Naive thymus-derived CD8-positive, alpha-beta T cell (primary cell): ENCODE results near the gene MYBPC2. TPM values are rescaled to one million over a fixed set of nuclear protein-coding genes. Genes with fewer than 3 reads are reported as not detected.

Experiments
- ATAC-seq, 2 donors: fragments of 150-1000 bp; cut with Tn5 transposase in 1 of 2; sonication (Bioruptor Pico), chemical (Tn5 transposase) in 1 of 2; 1 replicate in 1 of 2; 2 replicates in 1 of 2; pipeline ENCODE4 v1.10.0; 2021; ENCODE audit warnings: mild to moderate bottlenecking in 2 of 2, moderate library complexity in 2 of 2
- POLR2A ChIA-PET: fragments of 350-600 bp; sonication (Branson Sonifier 250); formaldehyde crosslinking; loops from one replicate; lab custom pipeline; 2021; ENCODE audit warnings: antibody characterized with exemption; lab: Charles Lee
- DNase-seq, 10 donors: peaks; one replicate each; pipeline versions ENCODE4 v3.0.0 to v3.0.0-alpha.2; 2020 to 2022
- H3K27ac Mint-ChIP-seq, 10 donors: one replicate each; pipeline ENCODE4 v1.8.0; 2020 to 2022; ENCODE audit warnings: mild to moderate bottlenecking in 10 of 10, mixed read lengths in 10 of 10, moderate library complexity in 4 of 10, inconsistent platforms in 1 of 10
- H3K27me3 Mint-ChIP-seq, 5 donors: one replicate each; pipeline ENCODE4 v1.8.0; 2021 to 2022; ENCODE audit warnings: mixed read lengths in 5 of 5
- H3K36me3 Mint-ChIP-seq, 3 donors: one replicate each; pipeline ENCODE4 v1.8.0; 2020 to 2022; ENCODE audit warnings: mixed read lengths in 3 of 3, mild to moderate bottlenecking in 2 of 3, inconsistent platforms in 1 of 3
- H3K4me1 Mint-ChIP-seq, 4 donors: one replicate each; pipeline ENCODE4 v1.8.0; 2021 to 2022; ENCODE audit warnings: mixed read lengths in 4 of 4
- H3K4me3 Mint-ChIP-seq, 10 donors: one replicate each; pipeline ENCODE4 v1.8.0; 2020 to 2022; ENCODE audit warnings: mild to moderate bottlenecking in 10 of 10, mixed read lengths in 10 of 10, moderate library complexity in 6 of 10, inconsistent platforms in 1 of 10
- H3K9me3 Mint-ChIP-seq, 9 donors: one replicate each; pipeline ENCODE4 v1.8.0; 2020 to 2022; ENCODE audit warnings: mixed read lengths in 9 of 9, mild to moderate bottlenecking in 3 of 9, inconsistent platforms in 1 of 9, moderate library complexity in 1 of 9
- polyA plus RNA-seq, 3 donors: library from polyadenylated mRNA; unstranded; fragments of 300-500 nt; fragmentation: Illumina TruSeq; gene quantifications; one replicate each; pipeline ENCODE4 v1.2.3, GENCODE V29; 2021
- total RNA-seq, 8 experiments: library from RNA in 2 of 8; stranded (reverse) in 2 of 8; gene quantifications; one replicate each; pipeline ENCODE4 v1.2.3 and lab custom pipeline; 2021 to 2026

Gene MYBPC2
- total and polyA plus RNA-seq, 5 experiments from 2014 or later = not detected

DNA sequence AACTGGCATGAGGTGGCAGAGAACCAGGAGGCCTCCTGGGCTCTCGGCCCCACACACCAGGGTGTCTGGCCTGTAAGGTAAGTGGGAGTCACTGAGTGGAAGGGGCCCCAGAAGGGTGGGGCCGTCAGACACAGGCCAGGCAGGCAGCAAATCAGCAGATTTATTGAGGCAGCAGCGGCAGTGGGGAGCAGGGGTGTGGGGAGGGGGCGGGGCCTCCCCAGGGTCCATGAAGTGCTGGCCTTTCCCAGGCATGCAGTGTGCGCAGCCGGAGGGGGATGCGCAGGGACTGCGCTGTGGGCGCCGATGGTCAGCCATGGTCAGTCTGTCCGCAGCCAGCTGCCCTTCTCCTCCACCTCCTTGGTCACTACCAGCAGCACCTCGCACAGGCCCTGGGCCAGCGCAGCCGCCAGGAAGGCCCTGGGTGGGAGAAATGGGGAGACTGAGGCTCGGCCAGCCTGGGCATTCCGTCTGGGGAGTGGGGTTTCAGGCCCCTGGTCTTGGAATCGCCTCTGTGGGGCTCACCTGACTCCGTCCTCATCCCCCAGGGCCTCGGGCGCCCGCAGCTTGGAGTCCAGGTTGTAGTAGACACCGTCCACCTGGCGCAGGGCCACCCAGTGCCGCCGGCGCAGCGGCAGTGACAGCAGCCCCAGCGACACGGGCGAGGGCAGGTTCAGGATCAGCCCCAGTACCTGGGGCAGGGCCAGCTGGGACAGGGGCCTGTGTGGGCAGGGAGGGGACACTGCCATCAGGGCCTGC is 73.3 kb downstream of the MYBPC2 start:
- no peaks in the 10 kb centered on the region for H3K9me3 Mint-ChIP-seq
- peaks cover 8 to 15% (median 13%) of the 10 kb centered on the region in 4 donors for H3K4me1 Mint-ChIP-seq
- no peak overlapping the region for H3K27ac Mint-ChIP-seq
- ATAC-seq = no peak
- POLR2A ChIA-PET = no interaction called here
- H3K4me3 Mint-ChIP-seq = no peak overlapping the region
- peaks cover 0 to 2% (median 0%) of the 10 kb centered on the region in 3 donors for H3K36me3 Mint-ChIP-seq
- H3K27me3 Mint-ChIP-seq = no peaks in the 10 kb centered on the region
- peak in 1 of 10 donors; percentile 57 for DNase-seq

GRCh38 chr19:50506700-50507099 is 74.0 kb downstream of the MYBPC2 start:
- H3K4me3 Mint-ChIP-seq = no peak overlapping the region
- H3K4me1 Mint-ChIP-seq = peaks cover 15 to 19% (median 18%) of the 10 kb centered on the region in 4 donors
- H3K36me3 Mint-ChIP-seq = peaks cover 0 to 2% (median 0%) of the 10 kb centered on the region in 3 donors
- POLR2A ChIA-PET = no interaction called here
- H3K9me3 Mint-ChIP-seq = no peaks in the 10 kb centered on the region
- DNase-seq = peak in 1 of 10 donors; percentile 58
- H3K27me3 Mint-ChIP-seq = peaks cover 0 to 2% (median 0%) of the 10 kb centered on the region in 5 donors
- ATAC-seq = no peak
- H3K27ac Mint-ChIP-seq = no peak overlapping the region

DNA sequence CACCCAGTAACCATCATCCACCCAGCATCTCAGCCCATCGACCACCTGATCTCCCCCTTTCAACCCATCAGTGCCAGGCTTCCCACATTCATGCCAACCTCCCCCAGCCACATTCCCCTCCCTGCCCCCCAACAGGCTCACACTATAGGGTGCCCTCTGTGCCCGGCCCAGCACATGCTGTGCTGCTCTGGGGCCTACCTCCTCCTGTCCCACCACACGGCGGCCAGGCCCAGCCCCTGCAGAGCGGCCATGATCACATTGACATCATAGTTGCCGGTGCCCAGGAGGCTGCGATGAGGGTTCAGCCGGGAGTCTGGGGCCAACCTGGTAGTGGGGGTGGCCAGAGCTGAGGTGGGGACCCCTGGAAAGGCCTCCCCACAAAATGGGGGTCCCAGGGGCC is 74.7 kb downstream of the MYBPC2 start:
- Mint-ChIP-seq H3K4me1 (peaks cover 18 to 19% (median 19%) of the 10 kb centered on the region in 4 donors), H3K27ac (peak overlapping the region in 2 of 10 donors; percentile 26 to 59), H3K9me3 (no peaks in the 10 kb centered on the region), H3K4me3 (no peak overlapping the region), H3K27me3 (peaks cover 0 to 2% (median 0%) of the 10 kb centered on the region in 5 donors), H3K36me3 (peaks cover 0 to 2% (median 0%) of the 10 kb centered on the region in 3 donors)
- ATAC-seq (no peak), DNase-seq (peak in 1 of 10 donors; percentile 62)
- POLR2A ChIA-PET = no interaction called here

- Mint-ChIP-seq H3K36me3 (peaks cover 0 to 2% (median 0%) of the 10 kb centered on the region in 3 donors), H3K27ac (peak overlapping the region; percentile 25 to 99 (median 80)), H3K4me3 (peak overlapping the region in 7 of 10 donors; percentile 6 to 55 (median 30)), H3K9me3 (no peaks in the 10 kb centered on the region), H3K4me1 (peaks cover 19 to 22% (median 19%) of the 10 kb centered on the region in 4 donors), H3K27me3 (peaks cover 0 to 9% (median 0%) of the 10 kb centered on the region in 5 donors)
- no peak for ATAC-seq
- POLR2A ChIA-PET = interaction anchor here (0.8 kb wide), 1 partner anchor 152 kb away, joined by 4 read pairs; no protein-coding TSS in a partner anchor
- peak in 1 of 10 donors; percentile 44 for DNase-seq
These were observed 76.1 kb downstream of the MYBPC2 start for GRCh38 chr19:50508843-50509190.

DNA sequence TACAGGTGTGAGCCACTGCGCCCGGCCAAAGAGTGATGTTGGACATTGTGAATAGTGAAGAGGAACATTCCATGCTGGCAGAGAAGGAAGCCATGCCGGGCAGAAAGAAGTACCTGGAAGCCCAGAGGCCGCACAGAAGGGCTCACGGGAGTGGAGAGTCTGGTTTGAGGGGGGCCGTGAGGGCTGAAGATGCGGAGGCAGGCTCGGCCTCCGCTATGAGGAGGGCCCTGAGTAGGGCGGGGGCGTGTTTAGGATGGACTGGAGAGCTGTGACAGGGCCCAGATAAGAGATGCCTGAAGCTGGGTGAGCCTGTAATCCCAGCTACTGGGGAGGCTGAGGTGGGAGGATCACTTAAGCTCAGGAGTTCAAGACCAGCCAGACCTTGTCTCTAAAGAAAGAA is 76.7 kb downstream of the MYBPC2 start:
- H3K9me3 Mint-ChIP-seq = no peaks in the 10 kb centered on the region
- POLR2A ChIA-PET = interaction anchor here (0.9 to 1.2 kb wide), 2 partner anchors 152 to 361 kb away, joined by 3 read pairs; no protein-coding TSS in a partner anchor
- H3K4me1 Mint-ChIP-seq = peaks cover 19 to 23% (median 19%) of the 10 kb centered on the region in 4 donors
- peak overlapping the region in 9 of 10 donors; percentile 53 to 99 (median 82) for H3K27ac Mint-ChIP-seq
- DNase-seq (peak in 1 of 10 donors; percentile 57), ATAC-seq (no peak)
- H3K4me3 Mint-ChIP-seq = peak overlapping the region in 9 of 10 donors; percentile 32 to 74 (median 51)
- peaks cover 0 to 2% (median 0%) of the 10 kb centered on the region in 3 donors for H3K36me3 Mint-ChIP-seq
- H3K27me3 Mint-ChIP-seq = peaks cover 0 to 12% (median 2%) of the 10 kb centered on the region in 5 donors

DNA sequence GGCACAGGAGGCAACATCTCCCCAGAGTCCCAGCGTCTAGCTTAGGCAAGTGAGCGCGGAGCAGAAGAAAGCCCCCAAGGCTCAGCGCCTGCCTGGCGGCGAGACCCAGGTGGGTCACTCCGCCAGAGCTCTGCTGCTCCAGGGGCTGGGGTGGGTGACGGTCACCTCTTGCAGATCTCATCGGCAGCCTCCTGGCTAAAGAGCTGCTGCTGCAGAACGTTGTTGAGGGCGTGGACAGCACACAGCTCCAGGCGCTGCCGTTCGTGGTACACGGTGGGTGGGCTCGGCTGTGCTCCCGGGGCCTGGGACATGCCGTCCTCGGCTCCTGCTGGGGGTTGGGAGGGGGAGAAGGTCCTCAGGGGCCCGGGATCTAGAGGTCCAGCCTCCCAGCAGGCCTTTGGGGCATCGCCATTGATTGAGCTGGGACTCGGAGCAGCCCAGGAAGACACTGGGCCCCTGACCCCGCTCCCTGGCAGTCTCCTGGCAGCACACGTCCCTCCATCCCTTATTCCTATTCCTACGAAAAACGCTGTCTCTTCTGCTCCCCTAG is 77.5 kb downstream of the MYBPC2 start:
- peaks cover 0 to 2% (median 0%) of the 10 kb centered on the region in 3 donors for H3K36me3 Mint-ChIP-seq
- H3K4me1 Mint-ChIP-seq = peaks cover 19 to 25% (median 19%) of the 10 kb centered on the region in 4 donors
- peaks cover 0 to 18% (median 6%) of the 10 kb centered on the region in 5 donors for H3K27me3 Mint-ChIP-seq
- peak overlapping the region; percentile 89 to 100 (median 99) for H3K27ac Mint-ChIP-seq
- POLR2A ChIA-PET = interaction anchor here (0.9 to 2.5 kb wide), 4 partner anchors 127 to 362 kb away, joined by 3 to 16 read pairs (median 3); no protein-coding TSS in a partner anchor
- peak overlapping the region; percentile 76 to 98 (median 94) for H3K4me3 Mint-ChIP-seq
- ATAC-seq = no peak
- H3K9me3 Mint-ChIP-seq = no peaks in the 10 kb centered on the region
- peak in 1 of 10 donors; percentile 62 for DNase-seq

DNA sequence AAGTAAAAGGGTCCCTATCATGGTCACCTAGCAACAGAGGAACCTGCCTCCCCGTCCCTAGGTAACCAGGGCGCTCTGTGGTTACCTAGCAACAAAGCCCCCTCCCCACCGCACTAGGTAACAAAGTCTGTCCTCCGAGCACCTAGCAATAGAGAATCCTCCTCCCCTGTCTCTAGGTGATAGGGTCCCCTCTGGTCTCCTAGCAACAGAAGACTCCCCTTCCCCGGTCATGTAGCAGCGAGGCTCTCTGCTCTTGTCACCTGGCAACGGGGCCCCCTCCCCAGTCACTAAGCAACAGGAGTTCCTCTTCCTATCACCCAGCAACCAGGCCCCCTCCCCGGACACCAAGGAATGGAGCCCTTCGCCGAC is 78.0 kb downstream of the MYBPC2 start:
- DNase-seq (peak in 1 of 10 donors; percentile 68), ATAC-seq (peak; percentile 29 to 31)
- peaks cover 19 to 25% (median 19%) of the 10 kb centered on the region in 4 donors for H3K4me1 Mint-ChIP-seq
- H3K9me3 Mint-ChIP-seq = no peaks in the 10 kb centered on the region
- peaks cover 0 to 2% (median 0%) of the 10 kb centered on the region in 3 donors for H3K36me3 Mint-ChIP-seq
- POLR2A ChIA-PET = interaction anchor here (0.6 to 2.5 kb wide), 14 partner anchors 14 to 634 kb away, joined by 3 to 16 read pairs (median 4); partner anchors contain the start of genes AKT1S1, EMC10, GARIN5A and NR1H2
- H3K27ac Mint-ChIP-seq = peak overlapping the region; percentile 89 to 100 (median 99)
- H3K27me3 Mint-ChIP-seq = peaks cover 0 to 18% (median 8%) of the 10 kb centered on the region in 5 donors
- H3K4me3 Mint-ChIP-seq = peak overlapping the region; percentile 76 to 98 (median 94)

DNA sequence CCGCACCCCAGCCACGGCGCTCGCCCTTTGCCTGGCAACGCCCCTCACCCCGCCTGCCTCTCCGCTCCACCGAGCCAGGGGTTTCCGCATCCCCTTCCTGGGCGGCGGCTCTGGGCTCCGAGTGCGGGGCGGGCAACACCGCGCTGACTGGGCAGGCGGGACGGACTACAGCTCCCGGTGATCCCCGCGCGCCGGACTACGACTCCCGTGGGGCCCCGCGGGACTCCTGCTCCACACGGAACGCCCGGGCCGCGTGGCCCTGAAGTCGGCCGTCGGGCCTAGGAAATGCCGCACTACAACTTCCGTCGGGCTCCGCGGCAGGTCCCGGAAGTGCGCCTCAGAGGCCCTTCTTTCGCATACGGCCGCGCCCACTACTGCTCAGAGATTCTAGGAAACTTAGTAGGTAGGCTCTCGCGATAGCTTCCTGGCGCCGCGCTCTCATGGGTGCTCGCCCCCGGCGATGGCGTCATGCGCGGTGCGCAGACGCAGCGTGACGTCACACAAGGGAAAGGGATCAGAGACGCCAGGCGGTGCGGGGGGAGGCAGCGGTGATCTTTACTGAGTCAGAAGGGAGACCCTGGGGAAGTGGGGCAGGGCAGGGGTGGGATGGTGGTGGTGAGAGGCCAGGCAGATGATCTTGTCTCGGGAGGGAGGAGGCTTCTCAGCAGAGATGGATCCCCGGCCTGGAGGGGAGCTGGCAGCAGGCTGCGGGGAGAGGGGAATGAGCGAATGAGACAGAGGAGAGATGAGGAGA is 78.6 kb downstream of the MYBPC2 start, which contains the start of gene JOSD2:
Gene JOSD2 (minus strand): TSS at position 123 of the 754 bp plus-strand sequence. CDS start 760 bp downstream, outside the sequence.
- DNase-seq = peak; percentile 89 to 99 (median 96)
- no peaks in the 10 kb centered on the region for H3K9me3 Mint-ChIP-seq
- ATAC-seq = peak; percentile 88 to 93

DNA sequence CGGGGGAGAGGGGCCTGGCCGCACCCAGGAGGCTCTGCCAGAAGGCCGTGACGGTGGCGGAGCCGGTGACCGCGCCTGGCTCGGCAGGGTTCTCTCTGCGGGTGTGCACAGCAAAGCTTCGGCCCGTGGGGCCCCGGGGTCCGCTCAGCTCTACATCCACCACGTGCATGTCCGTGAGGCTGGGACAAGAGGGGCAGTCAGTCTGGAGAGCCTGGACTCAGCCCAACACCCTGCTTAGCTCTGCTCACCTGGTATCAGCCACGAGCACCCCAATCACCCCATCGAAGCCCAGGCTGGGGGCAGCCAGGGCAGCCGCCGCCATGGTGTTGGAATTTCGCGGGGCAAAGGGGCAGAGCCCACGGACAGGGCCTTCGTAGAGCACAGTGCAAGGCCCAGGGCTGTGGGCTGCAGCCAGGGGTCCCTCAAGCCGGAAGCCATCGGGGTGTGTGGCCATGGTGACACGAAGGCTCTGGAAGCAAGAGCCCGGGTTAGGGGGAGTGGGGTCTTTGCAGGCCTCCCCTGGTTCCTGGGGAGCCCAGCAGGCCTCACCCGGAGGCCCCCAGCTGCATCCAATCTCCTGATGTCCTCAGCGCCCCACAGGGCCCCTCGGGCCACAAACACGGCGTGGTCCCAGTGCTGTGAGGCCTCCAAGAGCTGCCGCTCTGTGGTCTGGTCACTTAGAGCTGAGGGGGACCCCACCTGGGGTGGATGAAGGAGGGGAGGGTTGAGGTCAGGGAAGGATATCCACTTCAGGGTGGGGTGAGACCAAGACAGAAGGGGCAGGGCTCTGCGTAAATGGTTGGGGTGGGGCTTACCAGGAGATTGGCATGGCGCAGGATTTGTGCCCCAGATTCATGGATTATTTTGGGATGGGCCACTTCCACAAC is 79.7 kb downstream of the MYBPC2 start:
- peaks cover 0 to 2% (median 0%) of the 10 kb centered on the region in 3 donors for H3K36me3 Mint-ChIP-seq
- POLR2A ChIA-PET = interaction anchor here (0.5 to 2.5 kb wide), 7 partner anchors 35 to 1548 kb away, joined by 3 to 16 read pairs (median 3); no protein-coding TSS in a partner anchor
- peak overlapping the region in 3 of 10 donors; percentile 11 to 96 (median 76) for H3K4me3 Mint-ChIP-seq
- H3K27ac Mint-ChIP-seq = peak overlapping the region in 6 of 10 donors; percentile 20 to 99 (median 90)
- H3K27me3 Mint-ChIP-seq = peaks cover 0 to 18% (median 9%) of the 10 kb centered on the region in 5 donors
- no peaks in the 10 kb centered on the region for H3K9me3 Mint-ChIP-seq
- ATAC-seq (no peak), DNase-seq (peak in 1 of 10 donors; percentile 64)
- H3K4me1 Mint-ChIP-seq = peaks cover 19 to 22% (median 19%) of the 10 kb centered on the region in 4 donors

More for the DNA sequence above, 78.6 kb downstream of the MYBPC2 start, which contains the start of gene JOSD2:
- peak within 1 kb of the TSS; percentile 89 to 100 (median 99) for H3K27ac Mint-ChIP-seq
- H3K36me3 Mint-ChIP-seq = peaks cover 0 to 2% (median 0%) of the 10 kb centered on the region in 3 donors
- H3K4me3 Mint-ChIP-seq = peak within 1 kb of the TSS; percentile 76 to 98 (median 94)
- peaks cover 0 to 18% (median 9%) of the 10 kb centered on the region in 5 donors for H3K27me3 Mint-ChIP-seq
- POLR2A ChIA-PET = interaction anchor here (0.5 to 2.5 kb wide), 17 partner anchors 14 to 1547 kb away, joined by 3 to 16 read pairs (median 4); partner anchors contain the start of genes AKT1S1, EMC10, GARIN5A and NR1H2
- H3K4me1 Mint-ChIP-seq = peaks cover 19 to 25% (median 19%) of the 10 kb centered on the region in 4 donors

DNA sequence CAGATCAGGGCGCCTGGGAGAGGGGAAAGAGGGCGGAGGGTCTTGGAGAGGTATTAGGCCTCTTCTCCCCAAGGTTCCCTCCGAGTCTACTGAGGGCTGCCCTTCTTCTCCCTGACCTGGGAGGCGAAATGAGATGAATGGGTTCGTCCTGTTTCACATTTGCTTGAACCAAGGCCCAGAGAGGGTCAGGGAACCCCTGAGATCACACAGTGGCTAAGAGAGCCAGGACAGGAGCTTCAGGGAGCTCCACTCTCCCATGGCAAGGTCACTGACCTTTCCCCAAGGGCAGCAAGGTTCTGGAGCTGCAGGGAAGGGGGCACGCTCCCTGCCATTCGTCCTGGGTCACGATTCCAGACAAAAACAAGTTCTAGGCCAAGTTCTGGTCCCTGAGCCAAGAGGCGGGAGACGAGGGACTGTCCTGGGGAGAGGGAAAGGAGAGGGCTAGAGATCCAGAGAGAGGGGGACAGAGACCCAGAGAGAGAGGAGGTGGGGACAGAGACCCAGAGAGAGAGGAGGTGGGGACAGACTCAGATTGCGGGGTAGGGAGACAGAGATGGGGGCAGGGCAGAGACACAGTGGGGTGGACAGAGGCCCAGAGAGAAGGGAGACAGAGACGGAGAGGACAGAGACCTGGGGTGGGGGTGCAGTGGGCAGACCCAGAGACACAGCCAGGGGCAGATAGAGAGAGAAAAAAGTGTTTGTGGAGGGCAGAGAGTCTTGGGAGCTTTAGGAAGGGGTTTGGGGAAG is 80.5 kb downstream of the MYBPC2 start:
- no peak for ATAC-seq
- Mint-ChIP-seq H3K27ac (peak overlapping the region in 6 of 10 donors; percentile 20 to 84 (median 70)), H3K36me3 (peaks cover 0 to 2% (median 0%) of the 10 kb centered on the region in 3 donors), H3K9me3 (no peaks in the 10 kb centered on the region), H3K27me3 (peaks cover 0 to 18% (median 9%) of the 10 kb centered on the region in 5 donors), H3K4me1 (peaks cover 19 to 20% (median 19%) of the 10 kb centered on the region in 4 donors), H3K4me3 (peak overlapping the region in 6 of 10 donors; percentile 18 to 60 (median 48))
- peak in 1 of 10 donors; percentile 58 for DNase-seq
- POLR2A ChIA-PET = interaction anchor here (0.6 to 1.4 kb wide), 2 partner anchors 36 to 155 kb away, joined by 3 read pairs; no protein-coding TSS in a partner anchor
